HG02884 (cell line): ENCODE results near the gene PLBD1.

ENCODE experiments used
- ATAC-seq: cut with Tn5 transposase; IDR thresholded peaks from one replicate; pipeline ENCODE4 v1.9.1; 2021; ENCODE audit warnings: mild to moderate bottlenecking, moderate library complexity; ENCODE audit not compliant: unreplicated experiment

Gene PLBD1

DNA sequence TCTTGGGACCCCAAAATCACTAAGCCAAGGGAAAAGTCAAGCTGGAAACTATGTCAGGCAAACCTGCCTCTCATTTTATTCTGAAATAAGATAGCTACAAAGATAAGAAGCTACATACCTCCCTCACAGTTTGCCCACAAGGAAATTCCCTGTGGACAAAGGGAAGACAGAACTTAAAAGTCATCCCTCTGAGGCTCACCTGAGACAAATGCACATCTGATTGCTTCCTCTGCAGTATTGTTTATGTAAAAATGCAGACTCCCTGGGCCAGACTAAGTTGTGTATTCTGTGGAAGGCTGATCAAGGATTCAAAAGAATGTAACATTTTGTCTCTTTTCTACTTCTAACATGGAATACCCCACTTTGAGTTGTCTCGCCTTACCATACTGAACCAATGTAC is 2.5 kb upstream of the PLBD1 start:
- ATAC-seq: no peak

DNA sequence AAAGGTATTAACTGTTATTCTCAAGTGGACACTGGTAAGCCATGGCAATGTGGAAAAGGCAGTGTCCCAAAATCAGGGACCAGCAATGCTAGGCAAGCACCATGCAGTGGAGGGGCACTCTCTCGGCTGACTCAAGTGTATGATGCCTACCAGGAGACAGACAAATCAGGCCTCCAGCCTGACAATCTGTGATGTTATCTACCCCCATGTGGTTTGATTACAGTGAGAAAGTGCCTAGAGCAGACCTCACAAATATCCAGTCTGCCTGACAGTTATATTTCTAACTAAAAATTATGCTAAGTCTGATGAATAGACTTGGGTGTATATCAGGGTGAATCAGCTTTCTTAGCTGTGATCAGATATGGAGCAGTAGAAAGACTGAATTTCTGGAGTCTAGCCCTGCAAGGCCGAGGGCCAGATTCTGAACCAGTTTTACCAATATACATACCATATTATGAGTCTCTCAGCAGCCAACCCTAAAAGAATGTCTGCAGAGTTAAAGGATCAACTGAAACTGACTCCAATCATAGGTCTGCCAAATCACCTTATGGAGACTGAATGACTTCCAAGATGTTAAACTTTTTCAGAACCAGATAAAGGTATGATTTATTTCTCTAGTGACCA is 3.2 kb downstream of the PLBD1 start:
- ATAC-seq: no peak

DNA sequence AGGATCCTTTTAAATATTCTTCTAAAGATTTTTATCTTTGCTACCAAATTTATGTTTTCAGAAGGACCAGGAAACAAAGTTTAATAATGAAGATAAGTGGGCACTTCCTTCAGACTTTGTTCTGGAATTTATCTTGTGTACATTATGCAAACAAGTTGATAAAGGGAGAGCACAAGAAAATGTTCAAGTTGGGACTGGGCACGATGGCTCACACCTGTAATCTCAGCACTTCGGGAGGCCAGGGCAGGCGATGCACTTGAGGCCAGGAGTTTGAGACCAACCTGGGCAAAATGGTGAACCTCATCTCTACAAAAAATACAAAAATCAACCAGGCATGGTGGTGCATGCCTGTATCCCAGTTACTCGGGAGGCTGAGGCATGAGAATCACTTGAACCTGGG is 4.6 kb downstream of the PLBD1 start:
- ATAC-seq: no peak

DNA sequence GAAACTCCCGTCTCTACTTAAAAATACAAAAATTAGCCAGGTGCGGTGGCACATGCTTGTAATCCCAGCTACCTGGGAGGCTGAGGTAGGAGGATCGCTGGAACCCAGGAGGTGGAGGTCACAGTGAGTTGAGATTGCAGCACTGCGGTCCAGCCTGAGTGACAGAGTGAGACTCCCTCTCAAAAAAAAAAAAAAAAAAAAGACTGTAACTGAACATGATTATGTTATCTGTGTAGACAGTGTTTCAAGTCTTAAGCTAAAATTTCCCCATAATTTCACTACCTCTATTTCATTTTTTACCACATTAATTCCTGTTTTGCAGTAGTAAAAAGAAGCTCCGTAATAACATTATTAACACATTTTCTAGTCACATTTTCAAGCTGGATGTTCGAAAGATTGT is 5.4 kb downstream of the PLBD1 start:
- ATAC-seq: no peak

DNA sequence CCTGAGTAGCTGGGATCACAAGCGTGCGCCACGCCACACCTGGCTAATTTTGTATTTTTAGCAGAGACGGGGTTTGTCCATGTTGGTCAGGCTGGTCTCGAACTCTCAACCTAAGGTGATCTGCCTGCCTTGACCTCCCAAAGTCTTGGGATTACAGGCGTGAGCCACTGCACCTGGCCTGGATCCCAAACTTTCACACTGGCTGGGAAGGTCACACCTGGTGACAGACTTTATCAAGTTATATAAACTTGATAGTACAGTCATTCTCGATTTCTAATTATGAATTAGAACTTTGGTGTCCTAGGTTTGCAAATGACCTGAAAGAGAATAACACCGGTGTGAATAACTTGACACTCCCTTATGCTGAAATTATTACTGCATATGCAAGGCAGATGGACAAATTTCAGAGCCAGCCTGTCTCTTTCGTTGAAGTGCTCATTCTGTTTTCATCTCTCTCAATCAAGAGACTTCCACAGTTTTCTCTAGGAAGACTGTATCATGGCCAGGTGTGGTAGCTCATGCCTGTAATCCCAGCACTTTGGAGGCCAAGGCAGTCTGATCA is 5.9 kb downstream of the PLBD1 start:
- no peak for ATAC-seq

DNA sequence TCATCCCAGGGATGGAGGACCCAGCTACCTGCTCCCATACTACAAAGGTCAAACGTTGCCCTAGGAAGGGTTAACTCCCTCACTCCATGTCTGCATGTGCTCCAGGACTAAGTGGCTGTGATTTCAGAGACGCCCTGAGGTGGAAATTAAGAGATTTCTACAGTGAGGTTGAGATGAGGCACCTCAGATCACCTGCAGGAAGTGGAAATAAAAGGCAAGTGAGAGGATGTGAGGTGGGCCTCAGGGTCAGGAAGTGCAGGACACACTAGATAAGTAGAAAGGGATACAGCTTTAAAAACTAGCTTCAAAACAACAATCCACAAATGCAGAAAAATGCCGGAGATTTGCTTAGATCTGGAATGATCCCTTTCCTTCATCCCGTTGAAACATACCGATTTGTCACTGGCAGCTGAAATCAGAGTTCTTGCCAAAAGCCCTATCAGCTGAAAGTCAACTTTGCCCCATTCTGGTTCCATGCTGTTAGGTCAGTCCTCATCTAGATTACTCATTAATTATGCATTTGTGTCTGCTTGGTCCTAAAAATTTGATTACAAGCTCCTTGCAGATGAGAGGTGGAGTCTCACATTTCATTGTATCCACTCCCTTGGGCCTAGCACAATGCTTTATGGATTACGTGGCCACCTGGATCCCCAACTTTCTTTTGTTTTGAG is 6.6 kb downstream of the PLBD1 start:
- ATAC-seq: no peak

DNA sequence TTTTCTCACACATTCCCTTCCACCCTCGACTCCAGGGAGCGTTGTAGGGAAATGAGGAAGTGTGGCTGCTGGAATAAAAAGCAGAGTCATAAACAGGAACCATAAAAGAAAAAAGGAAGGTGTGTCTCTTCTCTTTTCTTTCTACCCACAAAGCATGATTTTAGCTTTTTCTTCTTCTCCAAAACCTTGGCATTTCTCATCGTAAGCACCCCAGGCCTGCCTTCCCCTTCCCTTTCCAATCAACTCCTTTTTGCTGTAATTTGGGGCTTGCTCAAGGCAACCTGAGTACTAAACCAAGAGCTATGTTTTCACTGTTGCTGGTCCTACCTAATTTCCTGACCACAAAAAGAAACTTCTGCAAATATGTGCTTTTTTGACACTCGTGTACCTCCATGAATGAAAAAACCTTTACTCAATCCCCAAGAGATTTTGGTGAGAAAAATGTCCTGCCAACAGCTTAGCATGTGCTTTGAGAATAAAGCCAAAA is 9.2 kb downstream of the PLBD1 start:
- ATAC-seq: no peak

DNA sequence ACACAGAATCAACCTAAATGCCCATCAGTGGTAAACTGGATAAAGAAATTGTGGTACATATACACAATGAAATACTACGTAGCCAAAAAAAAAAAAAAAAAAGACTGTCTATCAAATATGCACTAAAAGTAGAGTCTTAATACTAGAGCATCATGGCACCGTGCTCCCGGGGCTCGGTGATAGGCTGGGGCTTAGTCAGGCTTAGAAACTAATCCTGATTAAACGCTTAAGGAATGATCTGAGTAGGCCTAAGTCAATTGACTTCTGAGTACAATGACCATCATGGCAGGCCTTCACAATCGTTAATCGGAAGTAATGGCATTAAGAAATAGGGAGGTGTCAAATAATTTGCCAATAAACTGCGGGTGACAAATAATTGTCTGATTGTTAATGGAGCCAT is 9.7 kb downstream of the PLBD1 start:
- no peak for ATAC-seq

DNA sequence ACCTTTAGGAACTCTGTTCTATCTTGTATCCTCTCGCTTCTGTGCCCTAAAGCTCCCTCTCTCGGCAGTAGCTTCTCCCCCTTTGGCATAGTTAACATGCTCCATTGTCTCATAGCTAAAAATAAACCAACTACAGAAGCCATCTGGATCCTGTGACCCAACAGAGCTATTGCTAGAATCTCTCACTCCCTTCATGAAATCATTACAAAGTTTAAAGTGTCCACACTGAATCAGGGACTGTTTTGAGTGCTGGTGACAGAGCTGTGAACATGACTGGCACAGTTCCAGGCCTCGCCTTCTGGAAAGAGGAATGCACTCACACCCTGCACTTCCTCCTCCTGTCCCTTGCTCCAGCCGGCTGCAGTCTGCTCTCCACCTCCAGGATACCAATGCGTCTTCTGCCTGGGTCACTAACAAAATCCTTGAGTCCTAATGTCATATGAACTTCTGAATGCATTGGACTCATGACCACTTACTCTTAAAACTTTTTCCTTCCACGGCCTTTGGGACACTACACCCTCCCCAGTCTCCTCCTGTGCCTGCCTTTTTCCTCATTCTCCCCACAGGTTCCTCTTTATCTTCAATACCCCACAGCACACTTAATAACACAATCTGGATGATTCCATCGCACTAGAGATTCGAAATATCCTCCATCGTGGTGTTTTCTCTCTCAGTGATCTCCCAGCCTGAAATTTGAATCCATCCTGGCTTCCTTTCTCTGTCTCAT is 13.2 kb downstream of the PLBD1 start:
- ATAC-seq: no peak

DNA sequence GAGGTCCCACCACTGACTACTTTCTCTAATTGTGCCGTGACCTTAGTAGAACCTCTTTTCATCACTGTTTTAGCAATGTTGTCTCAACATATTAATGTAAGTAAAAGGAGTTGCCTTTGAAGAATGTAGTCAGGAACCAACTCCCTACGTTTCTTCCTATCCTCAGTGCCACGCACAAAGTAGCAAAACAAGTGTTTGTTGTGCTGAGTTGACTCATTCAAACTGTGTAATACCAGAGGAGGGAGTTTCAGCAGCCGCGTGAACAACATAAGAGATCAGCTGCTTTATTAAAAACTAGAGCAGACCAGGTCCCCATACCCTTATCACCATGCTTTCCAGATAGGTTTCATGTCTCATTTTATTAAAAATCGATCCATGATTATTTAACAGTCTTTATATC is 19.1 kb downstream of the PLBD1 start:
- no peak for ATAC-seq

DNA sequence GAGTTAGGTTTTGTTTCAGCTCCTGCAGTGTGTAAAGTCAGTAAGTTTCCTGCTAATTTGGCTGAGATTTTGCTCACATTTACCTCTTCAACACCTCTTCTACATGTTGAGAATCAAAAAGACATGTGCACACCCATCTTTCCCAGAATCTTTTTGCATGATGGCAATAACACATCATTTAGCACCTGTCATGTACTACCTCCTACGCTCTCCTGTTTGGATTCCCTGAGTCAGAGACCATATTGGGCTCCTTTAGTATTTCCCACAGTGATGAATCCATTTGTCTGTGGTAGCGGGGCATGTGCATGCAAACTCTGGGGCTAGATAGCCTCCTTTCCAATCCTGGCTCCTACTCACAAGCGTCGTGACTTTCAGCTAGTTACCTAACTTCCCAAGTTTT is 20.1 kb downstream of the PLBD1 start:
- no peak for ATAC-seq

DNA sequence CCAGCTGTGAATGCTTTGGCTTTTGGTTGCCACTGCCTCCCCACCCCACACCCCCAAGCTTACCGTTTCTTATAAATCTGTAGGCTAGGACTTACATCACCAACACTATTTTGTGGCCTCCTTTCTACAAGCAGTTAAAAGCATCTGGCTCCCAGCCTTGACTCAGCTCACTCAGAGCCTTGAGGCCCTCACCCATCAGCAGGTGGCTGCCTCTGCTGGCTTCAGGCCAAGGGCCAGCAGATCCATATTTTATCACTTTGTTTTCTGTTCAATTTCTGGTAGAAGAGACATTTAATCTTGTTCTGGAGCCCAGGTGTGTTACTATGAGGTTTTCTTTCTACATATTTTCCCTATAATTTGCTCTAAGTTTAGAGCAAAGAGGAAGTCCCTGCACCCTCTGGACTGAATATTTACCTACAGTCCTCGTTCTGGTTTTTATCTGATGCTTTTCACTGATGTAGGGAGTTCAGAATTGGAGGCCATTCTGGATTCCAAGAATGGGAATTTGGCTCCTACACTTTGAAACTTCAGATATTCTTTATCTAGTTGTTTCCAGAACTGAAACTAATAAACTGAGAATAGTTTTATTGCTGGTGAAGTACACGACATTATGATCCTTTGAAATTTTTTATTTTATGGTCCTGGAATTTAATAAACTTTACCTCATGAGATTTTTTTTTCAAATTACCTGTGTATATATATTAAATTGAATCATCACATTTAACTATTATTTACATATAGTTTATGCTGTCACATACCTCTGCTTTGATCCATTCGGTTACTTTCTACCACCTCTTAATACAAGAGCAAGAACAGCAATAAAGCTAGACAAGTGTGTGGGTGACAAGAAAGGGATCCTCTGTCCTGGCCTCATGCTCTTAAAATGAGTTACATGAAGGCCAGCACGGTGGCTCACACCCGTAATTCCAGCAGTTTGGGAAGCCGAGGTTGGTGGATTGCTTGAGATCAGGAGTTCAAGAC is 22.2 kb downstream of the PLBD1 start:
- no peak for ATAC-seq

DNA sequence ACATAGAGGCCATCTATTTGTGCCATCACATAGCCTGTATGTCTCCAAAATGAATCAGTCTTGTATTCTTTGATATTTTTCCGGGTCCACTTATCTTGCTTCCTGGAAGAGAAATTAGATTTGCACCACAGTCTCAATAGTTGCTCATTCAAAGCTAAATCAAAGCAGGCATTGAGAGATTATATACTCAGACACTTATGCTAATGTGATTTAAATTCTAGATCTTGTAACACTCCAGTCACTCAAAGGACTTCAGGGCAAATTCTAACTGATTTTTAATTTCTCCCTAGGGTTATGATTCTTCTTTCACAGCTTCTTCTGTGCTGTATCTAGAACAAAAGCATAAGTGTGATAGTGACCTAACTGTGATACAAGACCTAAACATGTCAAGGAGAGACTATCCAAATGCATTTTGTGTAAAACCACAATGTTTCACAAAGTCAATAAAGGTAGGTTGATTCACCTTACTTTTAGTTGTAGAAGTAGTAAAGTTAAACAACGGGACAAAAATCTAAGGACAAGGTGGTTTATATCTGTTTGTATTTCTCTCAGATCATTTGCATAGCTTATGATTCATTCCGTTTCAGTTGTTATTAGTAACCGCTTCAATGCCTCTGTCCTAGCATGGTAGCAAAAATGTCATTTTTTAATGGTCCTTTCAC is 26.8 kb downstream of the PLBD1 start:
- no peak for ATAC-seq

DNA sequence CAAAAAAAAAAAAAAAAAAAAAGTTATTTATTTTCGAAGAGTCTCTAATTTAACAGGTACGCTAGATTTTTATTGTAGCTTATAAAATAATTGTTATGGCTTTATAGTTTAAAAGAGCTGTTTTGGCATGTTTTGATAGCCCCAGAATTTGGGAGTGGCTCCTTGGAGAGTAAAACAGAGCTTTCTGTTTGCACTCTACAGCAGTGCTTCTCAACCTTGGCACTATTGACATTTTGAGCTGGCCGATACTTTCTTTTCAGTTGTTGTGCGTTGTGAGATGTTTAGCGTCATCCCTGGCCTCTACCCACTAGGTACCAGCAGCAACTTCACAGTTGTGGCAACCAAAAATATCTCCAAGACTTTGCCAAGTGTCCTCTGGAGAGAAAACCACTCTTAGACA is 30.6 kb downstream of the PLBD1 start:
- ATAC-seq: no peak

DNA sequence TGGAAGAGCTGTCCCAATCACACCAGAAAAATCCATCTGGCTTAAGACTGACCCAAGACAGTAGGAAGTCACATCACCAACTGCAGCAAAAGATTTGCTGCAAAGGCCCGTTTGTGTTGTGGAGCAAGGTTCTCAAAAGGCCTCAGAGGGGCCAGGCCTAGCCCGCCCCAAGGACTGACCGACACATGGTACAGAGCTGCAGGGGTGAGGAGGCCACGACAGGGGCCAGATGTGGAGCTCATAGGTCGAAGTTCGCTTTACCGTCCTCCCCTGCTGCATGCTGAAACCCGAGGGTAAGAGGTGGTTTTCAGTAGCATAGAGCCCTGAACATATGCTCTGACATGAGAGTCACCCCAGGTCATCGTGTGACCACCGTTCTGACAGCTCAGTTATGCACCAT is 35.5 kb downstream of the PLBD1 start:
- ATAC-seq: no peak

DNA sequence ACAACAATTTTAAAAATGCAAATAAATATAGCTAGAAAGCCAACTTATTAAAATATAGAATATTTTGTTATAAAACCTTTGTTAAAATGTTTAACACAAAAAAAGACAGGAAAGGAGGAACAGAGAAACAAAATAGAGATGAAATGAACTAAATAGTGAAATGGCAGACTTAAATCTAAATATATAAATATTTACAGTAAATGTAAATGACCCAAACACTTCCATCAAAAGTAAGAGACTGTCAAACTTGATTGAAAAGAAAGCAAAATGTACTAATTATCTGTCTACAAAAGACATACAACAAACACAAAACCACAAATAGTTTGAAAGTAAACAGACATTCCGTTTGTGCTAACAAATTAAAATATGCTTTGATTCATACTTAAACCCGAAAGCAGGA is 41.7 kb downstream of the PLBD1 start:
- ATAC-seq: no peak

DNA sequence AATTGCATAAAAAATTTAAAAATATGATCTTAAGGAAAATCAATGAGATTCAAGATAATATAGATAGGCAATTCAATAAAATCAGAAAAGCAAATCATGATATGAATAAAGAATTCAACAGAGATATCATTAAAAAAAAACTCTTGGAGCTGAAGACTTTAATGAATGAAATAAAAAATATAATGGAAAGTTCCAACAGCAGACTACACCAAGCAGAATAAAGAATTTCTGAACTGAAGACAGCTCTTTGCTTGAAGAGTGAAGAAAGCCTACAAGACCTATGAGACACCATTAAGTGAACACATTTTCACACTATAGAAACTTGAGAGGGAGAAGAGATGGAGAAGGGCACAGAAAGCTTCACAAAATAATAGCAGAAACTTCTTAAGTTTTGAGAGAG is 45.9 kb downstream of the PLBD1 start:
- no peak for ATAC-seq

DNA sequence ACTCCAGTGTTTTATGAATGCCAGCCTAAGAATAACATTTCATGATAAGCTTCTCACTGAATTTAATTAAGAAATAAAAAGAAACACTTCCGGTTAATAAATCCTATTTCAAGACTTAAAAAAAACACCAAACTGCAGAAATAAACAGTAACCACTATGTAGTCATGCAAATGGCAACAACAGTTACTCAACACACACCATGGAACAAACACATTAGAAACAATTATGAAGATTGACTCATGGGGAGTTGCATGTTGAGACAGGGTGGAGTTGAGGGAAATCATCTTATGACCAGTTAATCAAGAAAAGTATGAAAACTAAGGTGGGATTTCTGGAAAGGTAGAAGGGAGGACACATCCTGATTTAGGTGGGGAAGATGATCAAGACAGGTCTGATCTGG is 52.7 kb downstream of the PLBD1 start:
- ATAC-seq: no peak

DNA sequence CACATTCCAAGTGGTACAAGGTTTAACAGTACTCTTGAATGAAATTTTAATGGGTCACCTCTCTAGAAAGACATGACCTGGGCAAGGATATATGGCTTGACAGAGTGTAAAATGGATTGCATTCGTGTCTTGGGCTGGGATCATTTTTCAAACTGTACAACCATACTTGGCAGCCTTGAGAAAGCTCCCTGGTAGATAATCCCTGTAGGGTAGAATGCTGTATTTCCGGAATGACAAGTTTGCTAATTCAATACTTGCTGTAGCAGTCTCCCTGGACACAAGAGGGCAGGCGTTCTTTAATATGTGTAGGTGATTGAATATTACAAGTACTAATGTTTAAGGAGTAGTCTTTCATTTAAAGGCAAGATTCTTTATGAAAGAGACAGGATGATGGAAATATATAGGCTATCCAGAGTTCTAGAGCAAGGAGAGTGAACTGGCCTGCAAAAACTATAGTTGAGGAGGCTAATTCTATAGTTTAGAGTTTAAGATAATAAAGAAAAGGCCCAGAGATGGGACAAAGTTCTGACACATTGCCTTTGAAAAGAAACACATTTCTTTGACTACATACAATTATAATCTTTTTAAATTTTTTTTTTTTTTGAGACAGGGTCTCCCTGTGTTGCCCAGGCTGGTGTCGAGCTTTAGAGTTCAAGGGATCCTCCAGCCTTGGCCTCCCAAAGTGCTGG is 53.4 kb downstream of the PLBD1 start:
- peak; percentile 66 for ATAC-seq

DNA sequence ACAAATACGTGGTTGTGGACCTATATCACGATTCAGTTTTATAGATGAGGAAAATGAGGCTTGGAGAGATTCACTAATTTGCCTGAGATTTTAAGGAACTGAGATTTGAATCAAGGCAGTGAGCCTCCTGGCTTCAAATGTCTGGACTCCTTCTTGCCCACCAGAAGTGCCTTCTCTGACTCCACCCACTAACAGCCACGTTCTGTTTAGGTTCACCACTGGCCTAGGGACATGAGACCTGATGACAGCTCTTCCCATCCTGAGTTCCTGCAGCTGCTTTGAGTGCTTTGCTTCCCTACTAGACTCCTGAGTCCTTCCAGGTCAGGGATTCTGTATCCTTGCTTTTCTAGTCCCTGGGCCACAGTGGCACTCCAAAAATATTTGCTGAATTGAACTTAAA is 57.1 kb downstream of the PLBD1 start:
- ATAC-seq: no peak
